ENCODE results near the gene FSTL1.

Gene FSTL1

GRCh38 chr3:120438665-120439370 lies 12.0 kb downstream of the FSTL1 start:
- no peak for DNase-seq (ENCODE audit: low read depth)
- H3K4me3 ChIP-seq (ENCODE audit: low read depth, low read length), result no peak overlapping the region
- TF ChIP-seq MAX (IDR thresholded peaks at IDR 0.05; ENCODE audit: low read depth, low read length), result no peak
- TF ChIP-seq CTCF (IDR thresholded peaks at IDR 0.05; ENCODE audit: low read depth, low read length), result no peak
- TF ChIP-seq POLR2A (IDR thresholded peaks at IDR 0.05; ENCODE audit: extremely low read depth, insufficient read length), result no peak
- no peak for TF ChIP-seq MYC (IDR thresholded peaks at IDR 0.05; ENCODE audit: low read depth, low read length)

GRCh38 chr3:120438216-120438615 lies 12.6 kb downstream of the FSTL1 start:
- DNase-seq (ENCODE audit: low read depth), result no peak
- no peak overlapping the region for H3K4me3 ChIP-seq (ENCODE audit: low read depth, low read length)
- TF ChIP-seq MYC (IDR thresholded peaks at IDR 0.05; ENCODE audit: low read depth, low read length) (no peak), MAX (IDR thresholded peaks at IDR 0.05; ENCODE audit: low read depth, low read length) (no peak), POLR2A (IDR thresholded peaks at IDR 0.05; ENCODE audit: extremely low read depth, insufficient read length) (no peak), CTCF (IDR thresholded peaks at IDR 0.05; ENCODE audit: low read depth, low read length) (no peak)

- TF ChIP-seq MYC (IDR thresholded peaks at IDR 0.05; ENCODE audit: low read depth, low read length) (no peak), CTCF (IDR thresholded peaks at IDR 0.05; ENCODE audit: low read depth, low read length) (no peak), POLR2A (IDR thresholded peaks at IDR 0.05; ENCODE audit: extremely low read depth, insufficient read length) (no peak), MAX (IDR thresholded peaks at IDR 0.05; ENCODE audit: low read depth, low read length) (no peak)
- DNase-seq (ENCODE audit: low read depth), result no peak
Observed at GRCh38 chr3:120437559-120437958, 13.2 kb downstream of the FSTL1 start.

GRCh38 chr3:120436523-120437050 lies 14.2 kb downstream of the FSTL1 start:
- DNase-seq (ENCODE audit: low read depth), result no peak
- TF ChIP-seq MYC (IDR thresholded peaks at IDR 0.05; ENCODE audit: low read depth, low read length) (no peak), CTCF (IDR thresholded peaks at IDR 0.05; ENCODE audit: low read depth, low read length) (no peak), POLR2A (IDR thresholded peaks at IDR 0.05; ENCODE audit: extremely low read depth, insufficient read length) (no peak), MAX (IDR thresholded peaks at IDR 0.05; ENCODE audit: low read depth, low read length) (no peak)
- no peak overlapping the region for H3K4me3 ChIP-seq (ENCODE audit: low read depth, low read length)

More at GRCh38 chr3:120437559-120437958, 13.2 kb downstream of the FSTL1 start:
- no peak overlapping the region for H3K4me3 ChIP-seq (ENCODE audit: low read depth, low read length)

- DNase-seq (ENCODE audit: low read depth), result no peak
- no peak for TF ChIP-seq CTCF (IDR thresholded peaks at IDR 0.05; ENCODE audit: low read depth, low read length)
- no peak for TF ChIP-seq MAX (IDR thresholded peaks at IDR 0.05; ENCODE audit: low read depth, low read length)
- TF ChIP-seq MYC (IDR thresholded peaks at IDR 0.05; ENCODE audit: low read depth, low read length), result no peak
- no peak for TF ChIP-seq POLR2A (IDR thresholded peaks at IDR 0.05; ENCODE audit: extremely low read depth, insufficient read length)
- no peak overlapping the region for H3K4me3 ChIP-seq (ENCODE audit: low read depth, low read length)
Observed at GRCh38 chr3:120435621-120436020, 15.2 kb downstream of the FSTL1 start.
